Measurements from ENCODE around the gene SLC16A11. TPM values are rescaled to one million over a fixed set of nuclear protein-coding genes. Genes with fewer than 3 reads are reported as not detected.
A peak's percentile ranks its signal among the peaks of the same experiment; 100 is the strongest.

Gene SLC16A11
- total and polyA plus RNA-seq, 10 of the 15 experiments (the other 5 are each of a cell fraction or from before 2014, with no cell fraction given): 0.11 to 2.7 (median 0.84) TPM

GRCh38 chr17:7041607-7042500 is 2.0 kb downstream of the SLC16A11 start:
- Histone ChIP-seq H2AFZ (ENCODE audit: control insufficient read depth, low read depth, low read length) (peak overlapping the region; percentile 69), H3K4me1 (ENCODE audit: control insufficient read depth, insufficient read depth, low read length) (peaks cover 28% of the 10 kb centered on the region)
- no TSS peak for BruUV-seq (replicated peaks)

More at GRCh38 chr17:7041607-7042500, 2.0 kb downstream of the SLC16A11 start:
- in situ Hi-C loops (cut with MboI) (loop anchor here (5.0 to 25.0 kb wide), 2 partner anchors 255 to 520 kb away; partner anchors contain the start of genes SENP3 and TNFSF13), intact Hi-C loops (cut with micrococcal nuclease; ENCODE audit: unreplicated experiment) (loop anchor here (10.0 kb wide), 1 partner anchor 393 kb away; the partner anchor contains the start of genes FGF11 and TMEM102)
- 20% methylated on average over 41 of the region's 43 CpGs for WGBS (ENCODE audit: insufficient coverage, insufficient replicate concordance, low lambda C conversion rate, missing lambda C conversion rate)
- no peaks in the 10 kb centered on the region for H3K9me3 ChIP-seq (replicated peaks; ENCODE audit: control insufficient read depth, insufficient read depth, low read length)
- peak overlapping the region; percentile 58; the same call in 1 of the 2 replicates for H3K9ac ChIP-seq (ENCODE audit: control insufficient read depth, insufficient read depth, low read length)
- no peaks in the 10 kb centered on the region for H4K20me1 ChIP-seq (ENCODE audit: control insufficient read depth, insufficient read depth)
- no peak for DNase-seq (ENCODE audit: low read depth, low spot score)
- POLR2A ChIA-PET: interaction anchor here (0.5 to 0.6 kb wide), 2 partner anchors 22 to 132 kb away, joined by 4 read pairs; no protein-coding TSS in a partner anchor
- no peak for FAIRE-seq
- no peaks in the 10 kb centered on the region; a peak in 1 of 4 replicates for H3K36me3 ChIP-seq (ENCODE audit: control insufficient read depth in 2 of 2, insufficient read depth in 2 of 2, low read length in 1 of 2)
- CTCF ChIA-PET: interaction anchor here (0.7 to 21.9 kb wide), 3 partner anchors 20 to 792 kb away, joined by 3 to 590 read pairs (median 5); partner anchors contain the start of gene KDM6B
- RAD21 ChIA-PET (ENCODE audit: unreplicated experiment): interaction anchor here (0.8 to 1.6 kb wide), 2 partner anchors 91 to 95 kb away, joined by 3 to 4 read pairs; no protein-coding TSS in a partner anchor
- H3K27me3 ChIP-seq (replicated peaks in 1 of 2; ENCODE audit: control insufficient read depth in 2 of 2, insufficient read depth in 2 of 2, low read length in 1 of 2): peaks cover 0 to 2% of the 10 kb centered on the region in 2 experiments; a peak in 2 of 4 replicates
- H3K79me2 ChIP-seq (ENCODE audit: control insufficient read depth, insufficient read depth, low read length): peaks cover under 1% of the 10 kb centered on the region
- H3K27ac ChIP-seq (ENCODE audit: control insufficient read depth, insufficient read depth): no peak overlapping the region
- SMC1A ChIA-PET (ENCODE audit: uncharacterized antibody, unreplicated experiment): interaction anchor here (0.7 kb wide), 2 partner anchors 20 to 90 kb away, joined by 3 read pairs; no protein-coding TSS in a partner anchor
- peak overlapping the region; percentile 48; the same call in 1 of the 2 replicates for H3K4me3 ChIP-seq
- H3K4me2 ChIP-seq (ENCODE audit: control insufficient read depth, insufficient read depth): peak overlapping the region; percentile 82
- ATAC-seq: no peak
- TF ChIP-seq RUNX3 (IDR thresholded peaks at IDR 0.05; ENCODE audit: low read length): peak; percentile 32
- peak in 1 of 2 experiments; percentile 67; a peak in 2 of 3 replicates for TF ChIP-seq EGR1 (IDR thresholded peaks at IDR 0.05; ENCODE audit: borderline replicate concordance in 1 of 2, low read depth in 2 of 2, low read length in 2 of 2)
- no peak for TF ChIP-seq CBX3 (IDR thresholded peaks at IDR 0.05; ENCODE audit: borderline replicate concordance, low read depth)
- peak; percentile 89 for TF ChIP-seq PAX5 (IDR thresholded peaks at IDR 0.05; ENCODE audit: borderline replicate concordance, low read depth, low read length)
- TF ChIP-seq, protein P1, sequence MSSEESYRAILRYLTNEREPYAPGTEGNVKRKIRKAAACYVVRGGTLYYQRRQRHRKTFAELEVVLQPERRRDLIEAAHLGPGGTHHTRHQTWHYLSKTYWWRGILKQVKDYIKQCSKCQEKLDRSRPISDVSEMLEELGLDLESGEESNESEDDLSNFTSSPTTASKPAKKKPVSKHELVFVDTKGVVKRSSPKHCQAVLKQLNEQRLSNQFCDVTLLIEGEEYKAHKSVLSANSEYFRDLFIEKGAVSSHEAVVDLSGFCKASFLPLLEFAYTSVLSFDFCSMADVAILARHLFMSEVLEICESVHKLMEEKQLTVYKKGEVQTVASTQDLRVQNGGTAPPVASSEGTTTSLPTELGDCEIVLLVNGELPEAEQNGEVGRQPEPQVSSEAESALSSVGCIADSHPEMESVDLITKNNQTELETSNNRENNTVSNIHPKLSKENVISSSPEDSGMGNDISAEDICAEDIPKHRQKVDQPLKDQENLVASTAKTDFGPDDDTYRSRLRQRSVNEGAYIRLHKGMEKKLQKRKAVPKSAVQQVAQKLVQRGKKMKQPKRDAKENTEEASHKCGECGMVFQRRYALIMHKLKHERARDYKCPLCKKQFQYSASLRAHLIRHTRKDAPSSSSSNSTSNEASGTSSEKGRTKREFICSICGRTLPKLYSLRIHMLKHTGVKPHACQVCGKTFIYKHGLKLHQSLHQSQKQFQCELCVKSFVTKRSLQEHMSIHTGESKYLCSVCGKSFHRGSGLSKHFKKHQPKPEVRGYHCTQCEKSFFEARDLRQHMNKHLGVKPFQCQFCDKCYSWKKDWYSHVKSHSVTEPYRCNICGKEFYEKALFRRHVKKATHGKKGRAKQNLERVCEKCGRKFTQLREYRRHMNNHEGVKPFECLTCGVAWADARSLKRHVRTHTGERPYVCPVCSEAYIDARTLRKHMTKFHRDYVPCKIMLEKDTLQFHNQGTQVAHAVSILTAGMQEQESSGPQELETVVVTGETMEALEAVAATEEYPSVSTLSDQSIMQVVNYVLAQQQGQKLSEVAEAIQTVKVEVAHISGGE (CRISPR knock-in tag; IDR thresholded peaks at IDR 0.05): no peak
- TF ChIP-seq POLR2AphosphoS2 (IDR thresholded peaks at IDR 0.05; ENCODE audit: low read depth, low read length): no peak

Data from GM12878 (cell line).